Progenitor cell of endocrine pancreas (in vitro differentiated cells): Measurements from ENCODE around the gene PRSS2. TPM values are rescaled to one million over a fixed set of nuclear protein-coding genes. Genes with fewer than 3 reads are reported as not detected.

ENCODE experiments used
- DNase-seq: peaks from one replicate; pipeline ENCODE4 v3.0.0; 2021; ENCODE audit warnings: low spot score; ENCODE audit not compliant: unreplicated experiment
- H3K27ac Mint-ChIP-seq: 2 replicates; pipeline ENCODE4 v1.8.0; 2021; ENCODE audit warnings: mild to moderate bottlenecking, moderate library complexity, mixed read lengths
- H3K27me3 Mint-ChIP-seq: 2 replicates; pipeline ENCODE4 v1.8.0; 2021; ENCODE audit warnings: mixed read lengths
- H3K36me3 Mint-ChIP-seq: 2 replicates; pipeline ENCODE4 v1.8.0; 2022; ENCODE audit warnings: mixed read lengths; ENCODE audit not compliant: insufficient read depth
- H3K4me1 Mint-ChIP-seq: 2 replicates; pipeline ENCODE4 v1.8.0; 2021; ENCODE audit warnings: low read depth, mixed read lengths
- H3K4me3 Mint-ChIP-seq: 2 replicates; pipeline ENCODE4 v1.8.0; 2021; ENCODE audit warnings: low read depth, mild to moderate bottlenecking, moderate library complexity, mixed read lengths
- H3K9me3 Mint-ChIP-seq: 2 replicates; pipeline ENCODE4 v1.8.0; 2021; ENCODE audit warnings: low read depth, mixed read lengths
- CTCF ChIP-seq: fragments of 200-600 bp; sonication (generic); IDR thresholded peaks from one replicate; pipeline ENCODE4 v1.5.0; 2021; ENCODE audit warnings: antibody characterized with exemption, mild to moderate bottlenecking; ENCODE audit not compliant: unreplicated experiment
- total RNA-seq: library from RNA; stranded (reverse); gene quantifications from 2 replicates; pipeline ENCODE4 v1.2.1, GENCODE V29; 2021

PRSS2 gene
- total RNA-seq, 1 donor from 2014 or later: 5.3 TPM

DNA sequence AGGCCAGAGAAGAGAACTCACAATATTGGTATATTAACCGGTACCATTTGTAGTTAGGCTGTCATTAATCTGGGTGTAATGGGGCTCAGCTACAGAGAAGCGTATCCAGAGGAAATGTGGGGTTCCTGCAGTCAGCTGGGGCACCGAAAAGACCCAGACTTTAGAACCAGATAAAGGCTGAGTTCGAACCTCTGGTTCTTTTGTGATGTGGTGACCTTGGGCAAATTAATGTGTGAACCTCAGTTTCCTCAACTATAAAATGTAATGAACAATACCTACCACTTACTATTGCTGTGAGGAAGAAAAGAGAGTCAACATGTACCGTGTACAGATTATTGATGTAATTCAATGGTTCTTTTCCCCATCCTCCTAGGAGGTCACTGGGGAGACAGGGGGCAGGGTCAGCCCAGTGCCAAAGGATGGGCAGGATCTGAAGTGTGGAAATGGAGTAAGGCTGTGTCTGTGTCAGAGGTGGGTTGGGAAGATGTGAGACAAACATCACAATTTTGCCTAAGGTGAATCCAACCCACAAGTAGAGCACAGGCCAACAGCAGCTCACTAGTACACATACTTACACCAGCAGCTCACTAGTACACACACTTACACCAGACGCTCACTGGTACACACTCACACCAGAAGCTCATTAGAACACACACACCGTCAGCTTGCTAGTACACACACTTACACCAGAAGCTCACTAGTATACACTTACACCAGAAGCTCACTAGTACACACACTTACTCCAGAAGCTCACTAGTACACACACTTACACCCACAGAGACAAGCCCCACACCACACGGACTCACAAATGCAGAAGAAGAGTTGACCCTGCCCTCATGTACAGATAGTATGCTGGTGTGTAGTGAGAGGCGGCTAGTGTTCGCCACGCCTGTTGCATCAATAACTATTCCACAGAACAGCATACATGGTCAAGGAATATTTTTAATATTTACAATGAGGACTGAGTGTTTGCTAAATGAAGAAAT is 28.0 kb downstream of the PRSS2 start:
- H3K36me3 Mint-ChIP-seq: no peaks in the 10 kb centered on the region
- H3K4me3 Mint-ChIP-seq: no peak overlapping the region
- H3K27ac Mint-ChIP-seq: no peak overlapping the region

DNA sequence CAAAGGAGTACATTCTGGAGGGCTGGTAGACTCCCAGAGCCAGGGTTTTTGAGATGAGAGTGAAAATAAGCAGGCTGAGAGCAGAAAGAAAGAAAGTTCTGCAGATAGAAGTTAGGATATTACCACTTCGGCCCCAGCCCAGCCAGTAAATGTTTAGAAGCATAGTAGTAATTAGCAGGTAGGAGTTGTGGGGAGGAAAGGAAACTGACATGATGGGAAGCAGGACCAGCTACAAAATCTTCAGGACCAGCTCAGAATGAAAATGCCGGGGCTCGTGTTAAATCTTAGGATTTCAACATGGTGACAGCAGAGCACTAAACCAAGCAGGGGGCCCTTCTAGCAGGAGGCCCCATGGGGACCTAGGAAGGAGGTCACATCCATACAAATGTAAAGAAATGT is 28.7 kb downstream of the PRSS2 start:
- H3K4me3 Mint-ChIP-seq: no peak overlapping the region
- H3K4me1 Mint-ChIP-seq: peaks cover 8% of the 10 kb centered on the region
- no peak for TF ChIP-seq CTCF
- peaks cover 87% of the 10 kb centered on the region for H3K27me3 Mint-ChIP-seq
- H3K36me3 Mint-ChIP-seq: no peaks in the 10 kb centered on the region
- no peak for DNase-seq
- no peak overlapping the region for H3K27ac Mint-ChIP-seq
- no peaks in the 10 kb centered on the region for H3K9me3 Mint-ChIP-seq

More for the DNA sequence above, 28.0 kb downstream of the PRSS2 start:
- peaks cover 8% of the 10 kb centered on the region for H3K4me1 Mint-ChIP-seq
- H3K27me3 Mint-ChIP-seq: peaks cover 87% of the 10 kb centered on the region
- DNase-seq: no peak
- H3K9me3 Mint-ChIP-seq: no peaks in the 10 kb centered on the region
- TF ChIP-seq CTCF: no peak

DNA sequence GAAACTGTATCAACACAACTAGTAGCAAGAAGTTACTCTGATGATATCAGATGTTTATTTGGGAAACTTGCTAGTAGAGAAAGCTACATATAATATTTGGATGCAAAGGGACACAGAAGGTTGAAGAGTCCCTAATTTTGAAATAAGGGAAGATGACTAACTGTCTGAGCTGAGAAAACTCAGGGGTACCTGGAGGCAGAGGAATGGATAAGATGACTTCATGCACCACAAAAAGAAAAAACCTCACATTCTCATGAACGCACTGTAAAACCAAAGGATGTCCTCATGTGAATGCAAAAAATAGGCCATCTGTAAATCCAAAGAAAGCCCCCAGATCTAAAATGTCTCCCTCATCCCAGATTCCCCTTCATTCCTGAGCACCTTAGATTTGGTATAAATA is 29.3 kb downstream of the PRSS2 start:
- TF ChIP-seq CTCF: no peak
- Mint-ChIP-seq H3K27me3 (peaks cover 87% of the 10 kb centered on the region), H3K36me3 (no peaks in the 10 kb centered on the region), H3K4me3 (no peak overlapping the region), H3K27ac (no peak overlapping the region), H3K9me3 (no peaks in the 10 kb centered on the region), H3K4me1 (peaks cover 8% of the 10 kb centered on the region)
- DNase-seq: no peak

DNA sequence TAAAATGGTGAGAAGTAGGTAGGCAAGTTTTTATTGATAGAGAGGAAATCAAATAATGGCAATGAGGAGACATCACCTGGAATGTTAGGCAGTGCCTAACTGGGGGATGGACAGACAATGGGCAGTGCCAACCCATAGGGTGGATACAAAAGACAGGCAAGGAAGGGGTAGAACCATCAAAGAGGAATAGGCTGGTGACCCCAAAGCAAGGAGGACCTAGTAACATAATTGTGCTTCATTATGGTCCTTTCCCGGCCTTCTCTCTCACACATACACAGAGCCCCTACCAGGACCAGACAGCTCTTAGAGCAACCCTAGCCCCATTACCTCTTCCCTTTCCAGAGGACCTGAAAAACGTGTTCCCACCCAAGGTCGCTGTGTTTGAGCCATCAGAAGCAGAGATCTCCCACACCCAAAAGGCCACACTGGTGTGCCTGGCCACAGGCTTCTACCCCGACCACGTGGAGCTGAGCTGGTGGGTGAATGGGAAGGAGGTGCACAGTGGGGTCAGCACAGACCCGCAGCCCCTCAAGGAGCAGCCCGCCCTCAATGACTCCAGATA is 30.0 kb downstream of the PRSS2 start:
- Mint-ChIP-seq H3K36me3 (no peaks in the 10 kb centered on the region), H3K27me3 (peaks cover 86% of the 10 kb centered on the region), H3K27ac (no peak overlapping the region), H3K9me3 (no peaks in the 10 kb centered on the region), H3K4me1 (peaks cover 8% of the 10 kb centered on the region), H3K4me3 (no peak overlapping the region)
- TF ChIP-seq CTCF: no peak
- DNase-seq: no peak

GRCh38 chr7:142801601-142802295 is 31.0 kb downstream of the PRSS2 start:
- Mint-ChIP-seq H3K27me3 (peaks cover 78% of the 10 kb centered on the region), H3K4me3 (no peak overlapping the region), H3K36me3 (no peaks in the 10 kb centered on the region), H3K27ac (no peak overlapping the region), H3K9me3 (no peaks in the 10 kb centered on the region), H3K4me1 (peaks cover 4% of the 10 kb centered on the region)
- DNase-seq: no peak
- TF ChIP-seq CTCF: no peak
